Gastrocnemius medialis (tissue), 4 donors: ENCODE data around the gene TLR5. TPM values are rescaled to one million over a fixed set of nuclear protein-coding genes. Genes with fewer than 3 reads are reported as not detected.
A peak's percentile ranks its signal among the peaks of the same experiment; 100 is the strongest.

Source experiments
- ATAC-seq, 2 donors: fragments of 150-250 bp; one replicate each; pipeline ENCODE4 v1.9.1; 2016
- DNase-seq, 2 donors: peaks; one replicate each; pipeline ENCODE4 v3.0.0-alpha.2; 2019
- H3K27ac ChIP-seq, 4 donors: fragments of 200-600 bp; sonication (generic); 1 replicate in 1 of 4; 2 replicates in 3 of 4; pipeline ENCODE4 v1.5.1; 2016 to 2018; ENCODE audit warnings: mild to moderate bottlenecking in 2 of 4, moderate library complexity in 1 of 4
- H3K27me3 ChIP-seq, 3 donors: fragments of 200-600 bp; sonication (generic) in 2 of 3; 1 replicate in 1 of 3; 2 replicates in 2 of 3; pipeline versions ENCODE4 v1.5.1 to v1.6.0; 2016 to 2019; ENCODE audit warnings: mild to moderate bottlenecking in 1 of 3, moderate library complexity in 1 of 3
- H3K36me3 ChIP-seq, 2 donors: fragments of 200-600 bp; sonication (generic) in 1 of 2; one replicate each; pipeline ENCODE4 v1.5.1; 2017 to 2018
- H3K4me1 ChIP-seq, 2 donors: fragments of 200-600 bp; sonication (generic) in 1 of 2; one replicate each; pipeline ENCODE4 v1.5.1; 2016 to 2017; ENCODE audit warnings: mild to moderate bottlenecking in 2 of 2
- H3K4me3 ChIP-seq, 4 donors: fragments of 200-600 bp; sonication (generic) in 3 of 4; 1 replicate in 1 of 4; 2 replicates in 3 of 4; pipeline ENCODE4 v1.5.1; 2016 to 2019; ENCODE audit warnings: mild to moderate bottlenecking in 2 of 4
- H3K9me3 ChIP-seq, 3 donors: fragments of 200-600 bp; sonication (generic) in 2 of 3; 1 replicate in 1 of 3; 2 replicates in 2 of 3; pipeline ENCODE4 v1.5.1; 2016 to 2019
- CTCF ChIP-seq, 5 experiments: fragments of 450-650 bp in 3 of 5; fragments of 200-600 bp in 2 of 5; sonication (generic) in 2 of 5; IDR thresholded peaks in 4 of 5; conservative IDR thresholded peaks in 1 of 5; 1 replicate in 4 of 5; 2 replicates in 1 of 5; pipeline ENCODE4 v1.5.1; 2016 to 2019; ENCODE audit warnings: antibody characterized with exemption in 5 of 5, mild to moderate bottlenecking in 3 of 5, moderate library complexity in 3 of 5
- POLR2A ChIP-seq, 2 donors: fragments of 450-650 bp; IDR thresholded peaks; one replicate each; pipeline ENCODE4 v1.6.1; 2017; ENCODE audit warnings: antibody characterized with exemption in 2 of 2, mild to moderate bottlenecking in 2 of 2, moderate library complexity in 2 of 2
- in situ Hi-C, 4 donors: fragments of 200-750 bp; cut with MboI; loops; one replicate each; pipeline versions ENCODE4 v1.15.0 to v1.8.0; 2017; ENCODE audit warnings: low sequenced_read_pairs in 4 of 4
- intact Hi-C: fragments of 100-400 bp; cut with DNase I; formaldehyde crosslinking; loops from one replicate; pipeline ENCODE4 v1.15.1; 2023; ENCODE audit warnings: low total_unique reads
- total RNA-seq, 4 donors: library from RNA; depleted of rRNA; stranded (reverse); fragments of >200 nt; gene quantifications; one replicate each; pipeline versions ENCODE4 v1.1.0 to v1.2.3, GENCODE V29; 2016

The TLR5 gene
- total RNA-seq, 4 donors from 2014 or later: 0.49 to 2.1 (median 1.3) TPM

GRCh38 chr1:223102797-223103533 lies 40.1 kb downstream of the TLR5 start:
- TF ChIP-seq POLR2A (IDR thresholded peaks at IDR 0.05): no peak
- TF ChIP-seq CTCF (IDR thresholded peaks at IDR 0.05 in 4 of 5, conservative IDR thresholded peaks at IDR 0.05 in 1 of 5): no peak
- ATAC-seq (peak; percentile 65 to 83), DNase-seq (no peak)
- Histone ChIP-seq H3K9me3 (no peaks in the 10 kb centered on the region), H3K27ac (peak overlapping the region in 2 of 4 donors; percentile 29 to 41), H3K4me1 (peaks cover 0 to 3% of the 10 kb centered on the region in 2 donors), H3K27me3 (no peaks in the 10 kb centered on the region), H3K36me3 (no peaks in the 10 kb centered on the region), H3K4me3 (no peak overlapping the region)
- in situ Hi-C loops: no loop called here
- intact Hi-C loops: no loop called here

- in situ Hi-C loops (loop anchor here in 2 of 4 donors (10.0 to 25.0 kb wide), 2 partner anchors 303 to 635 kb away; no protein-coding TSS in a partner anchor), intact Hi-C loops (no loop called here)
- H3K9me3 ChIP-seq: no peaks in the 10 kb centered on the region
- no peaks in the 10 kb centered on the region for H3K27me3 ChIP-seq
- DNase-seq (no peak), ATAC-seq (no peak)
- H3K4me1 ChIP-seq: no peaks in the 10 kb centered on the region
- H3K27ac ChIP-seq: no peak overlapping the region
- no peak for TF ChIP-seq CTCF (IDR thresholded peaks at IDR 0.05 in 4 of 5, conservative IDR thresholded peaks at IDR 0.05 in 1 of 5)
- TF ChIP-seq POLR2A (IDR thresholded peaks at IDR 0.05): no peak
- H3K4me3 ChIP-seq: no peak overlapping the region
- no peaks in the 10 kb centered on the region for H3K36me3 ChIP-seq
These were observed 45.3 kb downstream of the TLR5 start for GRCh38 chr1:223097713-223098112.

- TF ChIP-seq CTCF (IDR thresholded peaks at IDR 0.05 in 4 of 5, conservative IDR thresholded peaks at IDR 0.05 in 1 of 5): no peak
- no peak for TF ChIP-seq POLR2A (IDR thresholded peaks at IDR 0.05)
- no peak overlapping the region for H3K4me3 ChIP-seq
- H3K9me3 ChIP-seq: no peaks in the 10 kb centered on the region
- H3K4me1 ChIP-seq: no peaks in the 10 kb centered on the region
- H3K27ac ChIP-seq: no peak overlapping the region
- intact Hi-C loops (no loop called here), in situ Hi-C loops (loop anchor here in 2 of 4 donors (10.0 to 25.0 kb wide), 2 partner anchors 301 to 634 kb away; no protein-coding TSS in a partner anchor)
- ATAC-seq (no peak), DNase-seq (no peak)
- no peaks in the 10 kb centered on the region for H3K27me3 ChIP-seq
- H3K36me3 ChIP-seq: no peaks in the 10 kb centered on the region
These were observed 47.2 kb downstream of the TLR5 start for GRCh38 chr1:223095870-223096269.

GRCh38 chr1:223091896-223092295 lies 51.2 kb downstream of the TLR5 start:
- Histone ChIP-seq H3K4me1 (no peaks in the 10 kb centered on the region), H3K9me3 (no peaks in the 10 kb centered on the region), H3K4me3 (no peak overlapping the region), H3K27me3 (no peaks in the 10 kb centered on the region), H3K27ac (no peak overlapping the region), H3K36me3 (no peaks in the 10 kb centered on the region)
- in situ Hi-C loops (loop anchor here in 3 of 4 donors (5.0 to 25.0 kb wide), 3 partner anchors 297 to 630 kb away; no protein-coding TSS in a partner anchor), intact Hi-C loops (no loop called here)
- ATAC-seq (no peak), DNase-seq (no peak)
- TF ChIP-seq POLR2A (IDR thresholded peaks at IDR 0.05) (no peak), CTCF (IDR thresholded peaks at IDR 0.05 in 4 of 5, conservative IDR thresholded peaks at IDR 0.05 in 1 of 5) (no peak)
